GM12872 (cell line): ENCODE data around the gene CTAGE1.

Source experiments
- CTCF ChIP-seq: IDR thresholded peaks from 3 replicates; pipeline ENCODE4 v1.5.1; 2011; ENCODE audit warnings: low read depth, mild to moderate bottlenecking, low read length, moderate library complexity; ENCODE audit not compliant: insufficient read depth

Gene CTAGE1

GRCh38 chr18:22432657-22433137 is 15.0 kb upstream of the CTAGE1 start:
- TF ChIP-seq CTCF, result no peak

- TF ChIP-seq CTCF, result no peak
Observed at GRCh38 chr18:22429564-22429963, 11.8 kb upstream of the CTAGE1 start.

- no peak for TF ChIP-seq CTCF
Observed at GRCh38 chr18:22428672-22429071, 11.0 kb upstream of the CTAGE1 start.

GRCh38 chr18:22427822-22428549 is 10.3 kb upstream of the CTAGE1 start:
- no peak for TF ChIP-seq CTCF

DNA sequence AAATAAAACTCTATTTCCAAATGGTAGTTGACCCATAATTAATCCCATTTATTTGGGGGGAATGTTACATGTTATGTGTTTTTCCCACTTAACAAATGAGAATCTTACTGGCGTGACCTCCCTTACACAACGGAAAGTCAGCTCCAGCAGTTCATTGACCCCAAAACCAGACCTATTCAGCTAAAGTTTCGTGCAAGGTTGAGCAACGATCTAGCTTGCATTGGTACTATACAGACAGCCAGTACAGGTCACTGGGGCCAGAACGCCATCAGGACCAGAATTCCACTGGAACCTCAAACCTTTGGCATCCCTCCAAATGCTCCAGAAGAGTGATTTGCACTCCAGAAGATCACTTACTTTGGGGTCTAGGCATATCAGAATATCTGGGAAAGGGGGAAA is 6.8 kb upstream of the CTAGE1 start:
- TF ChIP-seq CTCF, result no peak

- TF ChIP-seq CTCF, result no peak
Observed at GRCh38 chr18:22423878-22424564, 6.3 kb upstream of the CTAGE1 start.

- no peak for TF ChIP-seq CTCF
Observed at GRCh38 chr18:22422909-22423548, 5.3 kb upstream of the CTAGE1 start.
